Right ventricle myocardium inferior (tissue), 1 donor: ENCODE data around the gene JAK2. TPM values are rescaled to one million over a fixed set of nuclear protein-coding genes. Genes with fewer than 3 reads are reported as not detected.
"Not testable (repeated sequence)": the region's sequence is repeated elsewhere in the genome, so short reads cannot be mapped to it uniquely, and the experiment has no call there.

Experiments
- ATAC-seq: fragments of 200-7000 bp; cut with Tn5 transposase; one replicate; pipeline ENCODE4 v1.9.1; 2020; ENCODE audit warnings: mild to moderate bottlenecking, moderate library complexity
- DNase-seq: peaks from one replicate; pipeline ENCODE4 v3.0.0; 2021; ENCODE audit errors: missing footprints
- intact Hi-C: fragments of 100-400 bp; cut with DNase I; formaldehyde crosslinking; loops from one replicate; pipeline ENCODE4 v1.11.0; 2022
- total RNA-seq: library from RNA; stranded (reverse); fragmentation: NEBNext Ultra II Directional; extraction: Animal tissue kit (Norgen Biotek cat#: 25700); gene quantifications from one replicate; pipeline ENCODE4 v1.2.1, GENCODE V29; 2021
- donor health status: DM: no; HTN: yes; CAD: no; lungs with severe emphysema.

Gene JAK2
- total RNA-seq, 1 donor from 2014 or later, result 17.6 TPM

- intact Hi-C loops, result no loop called here
- ATAC-seq, result peak; percentile 62
- DNase-seq, result no peak
Measured at GRCh38 chr9:5013374-5013773, 28.3 kb downstream of the JAK2 start.

- intact Hi-C loops, result no loop called here
- ATAC-seq (no peak), DNase-seq (peak; percentile 59)
Measured at GRCh38 chr9:5015934-5016333, 30.9 kb downstream of the JAK2 start.

- intact Hi-C loops, result no loop called here
- ATAC-seq (no peak), DNase-seq (peak; percentile 44)
Measured at GRCh38 chr9:5025416-5025815, 40.3 kb downstream of the JAK2 start.

- intact Hi-C loops, ATAC-seq, DNase-seq: not testable (repeated sequence)
Measured at GRCh38 chr9:5031941-5032340, 46.9 kb downstream of the JAK2 start.

DNA sequence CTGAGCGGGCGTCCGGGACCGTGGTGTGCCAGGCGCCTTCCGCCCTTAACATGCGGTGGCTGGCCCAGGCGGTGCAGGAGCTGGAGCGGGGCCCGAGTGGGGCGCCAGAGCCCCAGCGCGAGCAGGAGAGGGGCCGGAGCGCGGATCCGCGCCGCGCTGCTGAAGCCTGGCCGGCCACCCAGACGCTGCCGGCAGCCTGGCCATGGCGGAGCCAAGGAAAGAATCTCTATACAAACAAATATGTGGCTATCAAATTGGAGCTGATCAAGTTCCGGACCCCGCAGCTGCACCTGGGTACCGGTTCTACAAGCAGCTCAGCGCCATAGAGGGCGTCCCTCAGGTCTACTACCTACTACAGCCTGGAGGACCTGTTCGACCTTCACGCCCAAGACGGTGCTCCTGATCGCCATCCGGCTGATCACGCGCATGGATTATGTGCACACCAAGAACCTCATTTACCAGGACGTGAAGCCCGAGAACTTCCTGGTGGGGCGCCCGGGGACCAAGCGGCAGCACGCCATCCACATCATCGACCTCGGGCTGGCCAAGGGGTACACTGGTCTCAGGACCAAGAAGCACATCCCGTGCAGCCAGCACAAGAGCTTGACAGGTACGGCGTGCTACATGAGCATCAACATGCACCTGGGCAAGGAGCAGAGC lies 55.8 kb downstream of the JAK2 start:
- intact Hi-C loops, result no loop called here
- no peak for ATAC-seq
- DNase-seq, result peak; percentile 67

- DNase-seq, result no peak
- intact Hi-C loops, result no loop called here
- ATAC-seq, result no peak
Measured at GRCh38 chr9:5041390-5042115, 56.5 kb downstream of the JAK2 start.

DNA sequence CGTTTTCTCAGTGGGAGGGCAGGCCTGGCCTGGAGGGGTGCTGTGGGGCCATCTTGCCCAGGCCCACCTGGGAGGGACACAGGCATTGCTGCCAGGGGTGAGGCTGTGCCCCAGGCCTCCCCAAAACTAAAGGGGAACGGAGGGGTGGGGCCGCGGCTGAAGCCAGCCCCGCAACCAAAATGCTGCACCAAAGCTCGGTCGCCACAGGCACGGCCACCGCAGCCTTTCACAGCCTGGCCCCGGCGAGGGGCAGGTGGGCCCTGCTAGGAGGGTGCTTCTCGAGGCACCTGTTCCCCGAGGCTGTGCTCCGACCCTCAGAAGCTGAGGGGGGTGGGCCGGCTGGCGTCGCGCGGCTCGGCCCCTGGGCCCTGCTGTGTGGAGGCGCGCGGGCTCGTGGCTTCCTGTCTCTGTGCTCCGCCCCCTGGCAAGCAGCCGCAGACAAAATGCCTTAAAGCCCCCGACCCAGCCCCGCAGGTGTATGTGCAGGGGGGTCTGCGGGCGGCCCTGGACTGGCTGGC lies 57.6 kb downstream of the JAK2 start:
- intact Hi-C loops, result no loop called here
- no peak for DNase-seq
- no peak for ATAC-seq

DNA sequence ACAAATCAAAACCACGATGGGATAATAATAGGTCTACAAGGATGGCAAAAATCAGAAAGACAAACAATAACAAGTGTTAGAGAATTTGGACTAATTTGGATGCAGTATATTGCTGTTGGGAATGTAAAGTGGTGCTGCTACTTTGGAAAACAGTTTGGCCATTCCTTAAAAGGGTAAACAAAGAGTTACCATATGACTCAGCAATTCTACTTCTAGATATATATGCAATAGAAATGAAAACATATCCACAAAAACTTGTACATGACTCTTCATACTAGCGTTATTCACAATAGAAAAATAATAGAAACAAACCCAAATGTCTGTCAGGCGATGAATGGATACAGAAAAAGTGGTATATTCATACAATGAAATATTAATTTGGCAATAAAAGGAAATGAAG lies 58.3 kb downstream of the JAK2 start:
- DNase-seq (no peak), ATAC-seq (no peak)
- intact Hi-C loops, result no loop called here

GRCh38 chr9:5044160-5044559 lies 59.1 kb downstream of the JAK2 start:
- intact Hi-C loops, result no loop called here
- DNase-seq (no peak), ATAC-seq (no peak)

GRCh38 chr9:5052838-5053237 lies 67.8 kb downstream of the JAK2 start:
- no peak for DNase-seq
- no peak for ATAC-seq
- intact Hi-C loops, result no loop called here

DNA sequence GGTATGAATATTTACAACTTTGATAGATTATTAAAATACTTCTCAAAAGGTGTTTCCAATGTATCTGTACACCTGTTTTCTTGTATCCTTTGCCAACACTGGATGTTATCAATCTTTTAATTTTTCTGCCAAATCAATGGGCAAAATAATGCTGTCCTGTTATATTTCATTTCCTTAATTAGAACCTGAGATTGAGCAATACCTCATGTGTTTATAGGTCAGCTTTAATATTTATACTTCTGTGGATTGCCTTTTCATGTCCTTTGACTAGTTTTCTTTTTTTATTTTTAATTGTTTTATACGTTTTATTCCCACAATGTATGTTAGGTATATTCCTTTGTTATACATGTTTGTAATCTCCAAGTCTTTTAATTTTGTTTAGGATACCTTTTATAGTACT lies 77.6 kb downstream of the JAK2 start:
- intact Hi-C loops, result no loop called here
- no peak for ATAC-seq

DNA sequence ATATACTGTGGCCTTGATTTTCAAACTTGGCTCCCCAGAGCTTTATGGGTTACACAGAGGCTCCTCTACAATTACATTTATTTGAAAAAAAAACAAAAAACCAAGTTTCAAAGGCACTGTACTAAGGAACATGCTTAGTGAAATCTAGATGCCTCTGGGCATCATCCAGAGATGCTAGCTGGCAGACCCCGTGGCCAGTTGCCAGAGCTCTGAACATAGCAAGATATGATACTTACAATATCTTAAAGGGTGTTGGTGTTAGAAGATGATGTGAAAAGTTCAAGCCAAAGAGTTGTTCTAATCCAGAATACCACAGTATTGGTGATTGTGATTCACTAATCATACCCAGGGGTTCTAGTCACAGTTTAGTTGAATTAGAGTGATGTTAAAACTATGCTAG lies 87.8 kb downstream of the JAK2 start:
- DNase-seq, result no peak
- no peak for ATAC-seq
- intact Hi-C loops, result no loop called here

More for the DNA sequence above, 77.6 kb downstream of the JAK2 start:
- DNase-seq, result no peak

DNA sequence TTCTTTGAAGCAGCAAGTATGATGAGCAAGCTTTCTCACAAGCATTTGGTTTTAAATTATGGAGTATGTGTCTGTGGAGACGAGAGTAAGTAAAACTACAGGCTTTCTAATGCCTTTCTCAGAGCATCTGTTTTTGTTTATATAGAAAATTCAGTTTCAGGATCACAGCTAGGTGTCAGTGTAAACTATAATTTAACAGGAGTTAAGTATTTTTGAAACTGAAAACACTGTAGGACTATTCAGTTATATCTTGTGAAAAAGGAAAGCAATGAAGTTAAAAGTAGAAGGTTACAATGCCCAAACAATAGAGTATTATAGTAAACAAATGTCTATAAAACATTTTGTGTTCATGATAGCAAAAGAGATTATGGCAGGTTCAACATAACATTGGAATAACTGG lies 88.6 kb downstream of the JAK2 start:
- intact Hi-C loops, result no loop called here
- ATAC-seq (no peak), DNase-seq (no peak)

- ATAC-seq (no peak), DNase-seq (no peak)
- intact Hi-C loops, result no loop called here
Measured at GRCh38 chr9:5085993-5086392, 100.9 kb downstream of the JAK2 start.

DNA sequence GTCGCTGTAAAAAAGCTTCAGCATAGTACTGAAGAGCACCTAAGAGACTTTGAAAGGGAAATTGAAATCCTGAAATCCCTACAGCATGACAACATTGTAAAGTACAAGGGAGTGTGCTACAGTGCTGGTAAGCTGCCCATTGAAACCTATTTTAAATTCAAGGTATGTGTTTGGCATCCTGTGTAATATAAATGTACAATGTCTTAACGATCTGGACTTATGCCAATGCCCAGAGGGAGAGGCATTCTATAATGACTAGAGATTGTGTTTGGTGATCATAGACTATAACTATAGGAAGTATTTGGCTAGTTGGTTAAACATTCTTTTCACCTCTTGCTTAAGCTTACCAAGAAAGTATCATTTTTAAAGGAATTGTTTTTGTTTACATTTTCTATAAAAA lies 104.7 kb downstream of the JAK2 start:
- ATAC-seq, result no peak
- intact Hi-C loops, result no loop called here
- no peak for DNase-seq

DNA sequence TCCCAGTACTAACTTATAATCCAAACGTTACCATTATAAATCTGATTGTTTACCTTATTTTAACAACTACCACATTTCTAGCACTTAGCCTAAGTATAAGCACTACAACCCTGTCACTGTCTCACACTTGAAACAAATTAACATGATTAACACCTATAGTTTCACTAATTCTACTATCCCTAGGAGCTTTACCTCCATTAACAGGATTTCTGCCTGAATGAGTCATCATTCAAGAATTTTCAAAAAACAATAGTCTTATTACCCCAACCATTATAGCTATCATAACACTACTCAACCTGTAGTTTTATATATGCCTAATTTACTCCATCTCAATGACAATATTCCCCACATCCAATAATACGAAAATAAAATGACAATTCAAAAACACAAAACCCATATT lies 110.7 kb downstream of the JAK2 start:
- ATAC-seq, result no peak

DNA sequence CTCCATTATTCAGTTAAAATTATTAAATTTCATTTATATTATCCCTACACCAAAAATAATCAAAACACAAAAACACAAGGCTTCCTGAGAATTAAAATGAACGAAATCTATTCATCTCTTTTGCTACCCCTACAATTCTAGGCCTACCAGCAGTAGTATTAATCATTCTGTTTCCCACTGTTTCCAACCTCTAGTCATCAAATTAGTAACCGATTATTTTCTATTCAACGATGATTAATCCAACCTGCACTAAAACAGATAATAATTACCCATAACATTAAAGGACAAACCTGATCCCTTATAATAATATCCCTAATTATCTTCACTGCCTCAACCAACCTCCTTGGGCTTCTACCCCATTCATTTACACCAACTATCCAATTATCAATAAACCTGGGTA lies 114.4 kb downstream of the JAK2 start:
- ATAC-seq (no peak), DNase-seq (no peak)
- intact Hi-C loops, result no loop called here

More for the DNA sequence above, 110.7 kb downstream of the JAK2 start:
- intact Hi-C loops, result no loop called here
- DNase-seq, result no peak

- intact Hi-C loops, DNase-seq: not testable (repeated sequence)
Measured at GRCh38 chr9:5101127-5101526, 116.1 kb downstream of the JAK2 start.

GRCh38 chr9:5106517-5106916 lies 121.4 kb downstream of the JAK2 start:
- ATAC-seq, DNase-seq, intact Hi-C loops: not testable (repeated sequence)

More at GRCh38 chr9:5101127-5101526, 116.1 kb downstream of the JAK2 start:
- not testable (repeated sequence) for ATAC-seq
